Breast epithelium (tissue), 4 donors: Measurements from ENCODE around the gene ANKDD1B. TPM values are rescaled to one million over a fixed set of nuclear protein-coding genes. Genes with fewer than 3 reads are reported as not detected.

Source experiments
- DNase-seq, 2 donors: peaks; one replicate each; pipeline ENCODE4 v3.0.0-alpha.2; 2019; ENCODE audit warnings: low spot score in 2 of 2
- H3K27ac ChIP-seq, 2 donors: fragments of 200-600 bp; sonication (generic) in 1 of 2; one replicate each; pipeline ENCODE4 v1.5.1; 2016 to 2019; ENCODE audit warnings: mild to moderate bottlenecking in 1 of 2
- H3K27me3 ChIP-seq, 2 donors: fragments of 200-600 bp; sonication (generic) in 1 of 2; one replicate each; pipeline versions ENCODE4 v1.5.1 to v1.6.0; 2017 to 2019; ENCODE audit warnings: control low read depth in 1 of 2, mild to moderate bottlenecking in 1 of 2
- H3K36me3 ChIP-seq: fragments of 200-600 bp; one replicate; pipeline ENCODE4 v1.5.1; 2019
- H3K4me1 ChIP-seq, 2 donors: fragments of 200-600 bp; sonication (generic); one replicate each; pipeline ENCODE4 v1.5.1; 2016 to 2019; ENCODE audit warnings: control low read depth in 1 of 2
- H3K4me3 ChIP-seq, 3 donors: fragments of 200-600 bp; sonication (generic); 1 replicate in 2 of 3; 2 replicates in 1 of 3; pipeline ENCODE4 v1.5.1; 2016 to 2019; ENCODE audit warnings: mild to moderate bottlenecking in 3 of 3, moderate library complexity in 2 of 3
- H3K9me3 ChIP-seq, 2 donors: fragments of 200-600 bp; sonication (generic) in 1 of 2; one replicate each; pipeline ENCODE4 v1.5.1; 2016 to 2019; ENCODE audit warnings: control low read depth in 1 of 2
- POLR2A ChIP-seq: fragments of 450-650 bp; IDR thresholded peaks from one replicate; pipeline ENCODE4 v1.6.1; 2016; ENCODE audit warnings: antibody characterized with exemption, mild to moderate bottlenecking, moderate library complexity
- POLR2AphosphoS5 ChIP-seq, 3 donors: sonication (generic); formaldehyde crosslinking; IDR thresholded peaks; one replicate each; pipeline ENCODE4 v1.6.1; 2017; ENCODE audit warnings: antibody characterized with exemption in 3 of 3
- intact Hi-C: fragments of 100-400 bp; cut with DNase I; formaldehyde crosslinking; loops from one replicate; pipeline ENCODE4 v1.15.1; 2023; ENCODE audit warnings: low total_unique reads
- total RNA-seq, 3 donors: library from RNA; depleted of rRNA; stranded (reverse); fragments of >200 nt; gene quantifications; one replicate each; pipeline ENCODE4 v1.1.0, GENCODE V29; 2016
- TF ChIP-seq, protein P1 (sequence below), 3 donors: fragments of 450-650 bp; IDR thresholded peaks; one replicate each; pipeline ENCODE4 v1.5.1; 2016 to 2017; ENCODE audit warnings: antibody characterized with exemption in 3 of 3, mild to moderate bottlenecking in 3 of 3, moderate library complexity in 3 of 3

ANKDD1B gene
- total RNA-seq, 3 donors from 2014 or later = 0.66 to 1.4 (median 1.0) TPM

GRCh38 chr5:75672616-75673015 is 61.4 kb downstream of the ANKDD1B start:
- H3K4me1 ChIP-seq = no peaks in the 10 kb centered on the region
- H3K9me3 ChIP-seq = no peaks in the 10 kb centered on the region
- H3K27ac ChIP-seq = peak overlapping the region in 1 of 2 donors; percentile 57
- H3K36me3 ChIP-seq = no peaks in the 10 kb centered on the region
- TF ChIP-seq POLR2AphosphoS5 (IDR thresholded peaks at IDR 0.05) (no peak), POLR2A (no peak)
- TF ChIP-seq, protein P1, sequence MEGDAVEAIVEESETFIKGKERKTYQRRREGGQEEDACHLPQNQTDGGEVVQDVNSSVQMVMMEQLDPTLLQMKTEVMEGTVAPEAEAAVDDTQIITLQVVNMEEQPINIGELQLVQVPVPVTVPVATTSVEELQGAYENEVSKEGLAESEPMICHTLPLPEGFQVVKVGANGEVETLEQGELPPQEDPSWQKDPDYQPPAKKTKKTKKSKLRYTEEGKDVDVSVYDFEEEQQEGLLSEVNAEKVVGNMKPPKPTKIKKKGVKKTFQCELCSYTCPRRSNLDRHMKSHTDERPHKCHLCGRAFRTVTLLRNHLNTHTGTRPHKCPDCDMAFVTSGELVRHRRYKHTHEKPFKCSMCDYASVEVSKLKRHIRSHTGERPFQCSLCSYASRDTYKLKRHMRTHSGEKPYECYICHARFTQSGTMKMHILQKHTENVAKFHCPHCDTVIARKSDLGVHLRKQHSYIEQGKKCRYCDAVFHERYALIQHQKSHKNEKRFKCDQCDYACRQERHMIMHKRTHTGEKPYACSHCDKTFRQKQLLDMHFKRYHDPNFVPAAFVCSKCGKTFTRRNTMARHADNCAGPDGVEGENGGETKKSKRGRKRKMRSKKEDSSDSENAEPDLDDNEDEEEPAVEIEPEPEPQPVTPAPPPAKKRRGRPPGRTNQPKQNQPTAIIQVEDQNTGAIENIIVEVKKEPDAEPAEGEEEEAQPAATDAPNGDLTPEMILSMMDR (IDR thresholded peaks at IDR 0.05) = no peak
- no peaks in the 10 kb centered on the region for H3K27me3 ChIP-seq
- intact Hi-C loops = no loop called here
- no peak for DNase-seq
- no peak overlapping the region for H3K4me3 ChIP-seq

DNA sequence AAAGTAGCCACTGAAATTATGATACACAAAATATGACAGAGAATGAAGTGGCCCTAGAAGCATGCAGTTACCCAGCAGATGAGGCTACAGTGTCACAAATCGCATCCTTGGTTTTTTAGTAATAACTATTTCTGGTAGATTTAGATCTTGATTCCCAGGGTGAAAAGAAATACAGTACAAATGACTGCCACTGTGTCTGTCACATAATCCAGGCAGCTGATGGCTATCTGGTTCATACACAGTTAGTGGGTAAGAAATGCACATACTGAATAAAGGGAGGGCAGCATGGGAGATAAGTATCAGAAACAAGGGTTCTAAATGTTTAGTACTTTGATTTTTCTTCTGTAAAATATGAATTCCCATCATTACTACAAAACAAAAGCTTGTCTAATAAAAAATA is 64.5 kb downstream of the ANKDD1B start:
- H3K4me3 ChIP-seq = no peak overlapping the region
- H3K27ac ChIP-seq = no peak overlapping the region
- no peak for DNase-seq
- no peaks in the 10 kb centered on the region for H3K4me1 ChIP-seq
- H3K27me3 ChIP-seq = no peaks in the 10 kb centered on the region
- H3K9me3 ChIP-seq = no peaks in the 10 kb centered on the region
- TF ChIP-seq POLR2AphosphoS5 (IDR thresholded peaks at IDR 0.05) = no peak
- TF ChIP-seq, protein P1 (IDR thresholded peaks at IDR 0.05) = no peak
- TF ChIP-seq POLR2A = no peak
- intact Hi-C loops = no loop called here
- no peaks in the 10 kb centered on the region for H3K36me3 ChIP-seq

GRCh38 chr5:75677607-75678006 is 66.4 kb downstream of the ANKDD1B start:
- TF ChIP-seq, protein P1 (IDR thresholded peaks at IDR 0.05) = no peak
- TF ChIP-seq POLR2A = no peak
- Histone ChIP-seq H3K27ac (no peak overlapping the region), H3K9me3 (no peaks in the 10 kb centered on the region), H3K4me3 (no peak overlapping the region), H3K4me1 (no peaks in the 10 kb centered on the region), H3K27me3 (no peaks in the 10 kb centered on the region), H3K36me3 (no peaks in the 10 kb centered on the region)
- DNase-seq = no peak
- intact Hi-C loops = no loop called here

- Histone ChIP-seq H3K4me3 (no peak overlapping the region), H3K4me1 (no peaks in the 10 kb centered on the region), H3K27ac (no peak overlapping the region), H3K36me3 (no peaks in the 10 kb centered on the region), H3K27me3 (no peaks in the 10 kb centered on the region), H3K9me3 (no peaks in the 10 kb centered on the region)
- intact Hi-C loops = no loop called here
- no peak for DNase-seq
- TF ChIP-seq, protein P1 (IDR thresholded peaks at IDR 0.05) = no peak
- TF ChIP-seq POLR2A = no peak
- TF ChIP-seq POLR2AphosphoS5 (IDR thresholded peaks at IDR 0.05) = no peak
Observed at GRCh38 chr5:75678155-75678554, 66.9 kb downstream of the ANKDD1B start.

DNA sequence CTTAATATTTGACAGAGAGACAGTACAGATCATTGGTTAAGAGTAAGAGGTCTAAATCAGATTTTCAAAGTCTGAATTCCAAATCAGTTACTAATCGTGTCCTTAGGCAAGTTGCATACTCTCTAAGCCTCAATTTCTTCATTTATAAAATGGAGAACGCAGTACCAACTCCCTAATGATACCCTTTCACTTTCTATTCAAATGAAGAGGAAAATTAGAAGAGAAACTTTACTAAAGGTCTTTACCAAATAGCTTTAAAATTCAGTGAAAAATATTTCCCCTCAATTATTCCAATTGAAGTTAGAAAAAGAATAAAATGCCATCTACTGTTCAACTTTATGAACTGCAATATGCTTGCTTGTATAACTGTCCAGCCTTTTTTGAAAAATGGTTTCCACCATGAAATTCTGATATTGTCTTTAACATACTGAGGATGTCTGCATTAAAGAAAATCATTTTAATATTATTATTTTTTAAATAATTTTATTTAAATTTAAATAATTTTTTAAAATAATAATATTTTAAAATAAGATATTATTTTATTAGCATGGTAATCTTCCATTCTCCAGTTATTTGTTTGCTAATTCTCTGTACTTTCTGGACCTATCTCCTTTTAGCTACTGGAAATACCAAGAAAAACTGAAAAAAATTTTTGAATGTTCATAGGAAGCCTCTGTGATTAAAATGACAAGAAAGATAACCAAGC is 70.0 kb downstream of the ANKDD1B start:
- no peak overlapping the region for H3K4me3 ChIP-seq
- no peak for TF ChIP-seq POLR2AphosphoS5 (IDR thresholded peaks at IDR 0.05)
- TF ChIP-seq, protein P1 (IDR thresholded peaks at IDR 0.05) = peak; percentile 30 to 75 (median 63)
- no peaks in the 10 kb centered on the region for H3K4me1 ChIP-seq
- no peaks in the 10 kb centered on the region for H3K27me3 ChIP-seq
- H3K9me3 ChIP-seq = no peaks in the 10 kb centered on the region
- intact Hi-C loops = no loop called here
- no peak overlapping the region for H3K27ac ChIP-seq
- no peak for DNase-seq
- H3K36me3 ChIP-seq = no peaks in the 10 kb centered on the region
